ENCODE results near the gene DHODH. TPM values are rescaled to one million over a fixed set of nuclear protein-coding genes. Genes with fewer than 3 reads are reported as not detected.

Gene DHODH
- total and polyA plus RNA-seq, 2 donors (not counting 1 experiment from before 2014, with no cell fraction given), result 7.4 to 11.3 TPM

GRCh38 chr16:72013389-72013788 lies 4.8 kb downstream of the DHODH start:
- H4K20me1 ChIP-seq (ENCODE audit: control insufficient read depth, insufficient read depth, low read length, poor library complexity, severe bottlenecking), result no peaks in the 10 kb centered on the region
- intact Hi-C loops (cut with micrococcal nuclease), result no loop called here
- peaks cover 0 to 6% of the 10 kb centered on the region in 2 donors for H3K4me1 ChIP-seq (ENCODE audit: control insufficient read depth in 2 of 2, insufficient read depth in 2 of 2, low read length in 2 of 2)
- no peak overlapping the region for H3K9ac ChIP-seq (ENCODE audit: low read length)
- DNase-seq, result no peak
- peaks cover 0 to 53% of the 10 kb centered on the region in 2 experiments for H3K36me3 ChIP-seq (replicated peaks in 1 of 2; ENCODE audit: control extremely low read depth in 1 of 2, control insufficient read depth in 1 of 2, extremely low read depth in 1 of 2, insufficient read depth in 2 of 2, low read length in 1 of 2)
- no peak overlapping the region for H3K27ac ChIP-seq (ENCODE audit: low read length in 2 of 2)
- peaks cover 13% of the 10 kb centered on the region for H3K4me1 Mint-ChIP-seq
- peak overlapping the region; percentile 67 for H3K27ac Mint-ChIP-seq
- H3K4me3 ChIP-seq (ENCODE audit: control extremely low read depth in 1 of 5, extremely low read depth in 1 of 5, insufficient read depth in 1 of 5, low read depth in 2 of 5, low read length in 4 of 5), result no peak overlapping the region
- H3K9me3 Mint-ChIP-seq (ENCODE audit: insufficient read depth), result no peaks in the 10 kb centered on the region
- H3K27me3 ChIP-seq (replicated peaks in 1 of 4; ENCODE audit: control extremely low read depth in 1 of 4, control insufficient read depth in 3 of 4, insufficient read depth in 4 of 4, low read length in 3 of 4), result no peaks in the 10 kb centered on the region
- no peak overlapping the region for H3K4me3 Mint-ChIP-seq
- 30% methylated on average over 5 of the region's 5 CpGs for WGBS (ENCODE audit: insufficient coverage)
- ChIA-PET CTCF (no interaction called here), POLR2A (no interaction called here)
- H2AFZ ChIP-seq (ENCODE audit: insufficient read depth, low read depth, low read length, poor library complexity, severe bottlenecking), result no peak overlapping the region
- TF ChIP-seq CTCF (IDR thresholded peaks at IDR 0.05) (no peak), EZH2 (IDR thresholded peaks at IDR 0.05; ENCODE audit: borderline replicate concordance, insufficient read depth, low read depth, low read length, poor library complexity, severe bottlenecking) (no peak)
- H3K27me3 Mint-ChIP-seq, result no peaks in the 10 kb centered on the region
- no peak for ATAC-seq (ENCODE audit: low read depth)
- peaks cover 7% of the 10 kb centered on the region for H3K79me2 ChIP-seq (ENCODE audit: control insufficient read depth, insufficient read depth, low read length)
- no peak overlapping the region for H3K4me2 ChIP-seq (replicated peaks; ENCODE audit: low read depth, low read length, poor library complexity, severe bottlenecking)
- H3K9me3 ChIP-seq (ENCODE audit: control extremely low read depth in 1 of 3, control insufficient read depth in 2 of 3, insufficient read depth in 1 of 3, low read length in 2 of 3), result no peaks in the 10 kb centered on the region

- Histone ChIP-seq H3K9ac (ENCODE audit: low read length) (no peak overlapping the region), H3K27me3 (replicated peaks in 1 of 4; ENCODE audit: control extremely low read depth in 1 of 4, control insufficient read depth in 3 of 4, insufficient read depth in 4 of 4, low read length in 3 of 4) (no peaks in the 10 kb centered on the region), H3K4me1 (ENCODE audit: control insufficient read depth in 2 of 2, insufficient read depth in 2 of 2, low read length in 2 of 2) (peaks cover 0 to 4% of the 10 kb centered on the region in 2 donors), H2AFZ (ENCODE audit: insufficient read depth, low read depth, low read length, poor library complexity, severe bottlenecking) (no peak overlapping the region), H3K27ac (ENCODE audit: low read length in 2 of 2) (peak overlapping the region in 1 of 2 donors; percentile 14), H3K36me3 (replicated peaks in 1 of 2; ENCODE audit: control extremely low read depth in 1 of 2, control insufficient read depth in 1 of 2, extremely low read depth in 1 of 2, insufficient read depth in 2 of 2, low read length in 1 of 2) (peaks cover 0 to 53% of the 10 kb centered on the region in 2 experiments), H3K4me2 (replicated peaks; ENCODE audit: low read depth, low read length, poor library complexity, severe bottlenecking) (no peak overlapping the region), H4K20me1 (ENCODE audit: control insufficient read depth, insufficient read depth, low read length, poor library complexity, severe bottlenecking) (no peaks in the 10 kb centered on the region), H3K79me2 (ENCODE audit: control insufficient read depth, insufficient read depth, low read length) (peaks cover 7% of the 10 kb centered on the region), H3K4me3 (ENCODE audit: control extremely low read depth in 1 of 5, extremely low read depth in 1 of 5, insufficient read depth in 1 of 5, low read depth in 2 of 5, low read length in 4 of 5) (no peak overlapping the region), H3K9me3 (ENCODE audit: control extremely low read depth in 1 of 3, control insufficient read depth in 2 of 3, insufficient read depth in 1 of 3, low read length in 2 of 3) (no peaks in the 10 kb centered on the region)
- no peak for DNase-seq
- Mint-ChIP-seq H3K9me3 (ENCODE audit: insufficient read depth) (no peaks in the 10 kb centered on the region), H3K27ac (no peak overlapping the region), H3K27me3 (no peaks in the 10 kb centered on the region), H3K4me3 (no peak overlapping the region), H3K4me1 (peaks cover 8% of the 10 kb centered on the region)
- ChIA-PET POLR2A (no interaction called here), CTCF (no interaction called here)
- no peak for ATAC-seq (ENCODE audit: low read depth)
- TF ChIP-seq EZH2 (IDR thresholded peaks at IDR 0.05; ENCODE audit: borderline replicate concordance, insufficient read depth, low read depth, low read length, poor library complexity, severe bottlenecking) (no peak), CTCF (IDR thresholded peaks at IDR 0.05) (no peak)
- intact Hi-C loops (cut with micrococcal nuclease), result no loop called here
- WGBS (ENCODE audit: insufficient coverage), result 50% methylated on average over 9 of the region's 15 CpGs
Measured at GRCh38 chr16:72013888-72014581, 5.5 kb downstream of the DHODH start.

Measured in B cell (primary cell).